Esophagus muscularis mucosa (tissue), 4 donors: ENCODE measurements around the gene SALL3. TPM values are rescaled to one million over a fixed set of nuclear protein-coding genes. Genes with fewer than 3 reads are reported as not detected.
"Not testable (repeated sequence)": the region's sequence is repeated elsewhere in the genome, so short reads cannot be mapped to it uniquely, and the experiment has no call there.

Source experiments
- DNase-seq: peaks from one replicate; pipeline ENCODE4 v3.0.0-alpha.2; 2017; ENCODE audit errors: extremely low spot score
- H3K27ac ChIP-seq, 4 donors: fragments of 200-600 bp; sonication (generic); replicated peaks in 1 of 4; 1 replicate in 3 of 4; 2 replicates in 1 of 4; pipeline ENCODE4 v1.5.1; 2016 to 2019; ENCODE audit warnings: mild to moderate bottlenecking in 1 of 4
- H3K27me3 ChIP-seq, 4 donors: fragments of 200-600 bp; sonication (generic); one replicate each; pipeline versions ENCODE4 v1.5.1 to v1.6.0; 2016 to 2019
- H3K36me3 ChIP-seq, 4 donors: fragments of 200-600 bp; sonication (generic); one replicate each; pipeline ENCODE4 v1.5.1; 2016 to 2019
- H3K4me1 ChIP-seq, 4 donors: fragments of 200-600 bp; sonication (generic); one replicate each; pipeline ENCODE4 v1.5.1; 2016 to 2019
- H3K4me3 ChIP-seq, 4 donors: fragments of 200-600 bp; sonication (generic); 1 replicate in 2 of 4; 2 replicates in 2 of 4; pipeline ENCODE4 v1.5.1; 2016 to 2019; ENCODE audit warnings: mild to moderate bottlenecking in 4 of 4, moderate library complexity in 1 of 4
- H3K9me3 ChIP-seq, 4 donors: fragments of 200-600 bp; sonication (generic); 1 replicate in 3 of 4; 2 replicates in 1 of 4; pipeline ENCODE4 v1.5.1; 2016 to 2019
- EP300 ChIP-seq: sonication (generic); formaldehyde crosslinking; IDR thresholded peaks from one replicate; pipeline ENCODE4 v1.6.1; 2017; ENCODE audit warnings: antibody characterized with exemption
- POLR2A ChIP-seq: fragments of 450-650 bp; IDR thresholded peaks from one replicate; pipeline ENCODE4 v1.6.1; 2017; ENCODE audit warnings: antibody characterized with exemption, moderate library complexity, mild to moderate bottlenecking, low read depth
- POLR2AphosphoS5 ChIP-seq, 2 donors: sonication (generic); formaldehyde crosslinking; IDR thresholded peaks; one replicate each; pipeline ENCODE4 v1.6.1; 2017; ENCODE audit warnings: antibody characterized with exemption in 2 of 2
- WGBS: methylation state at CpG from one replicate; pipeline ENCODE4 v1.1.5; 2018; 5-methylcytosine and 5-hydroxymethylcytosine counted together
- intact Hi-C: fragments of 100-400 bp; cut with DNase I; formaldehyde crosslinking; loops from one replicate; pipeline ENCODE4 v1.15.1; 2023
- total RNA-seq, 4 donors: library from RNA; depleted of rRNA; stranded (reverse); fragments of >200 nt; gene quantifications; one replicate each; pipeline versions ENCODE4 v1.1.0 to v1.2.1, GENCODE V29; 2016
- TF ChIP-seq, protein P1 (sequence below), 3 experiments: fragments of 200-600 bp in 2 of 3; fragments of 450-650 bp in 1 of 3; sonication (generic) in 2 of 3; IDR thresholded peaks; one replicate each; pipeline ENCODE4 v1.5.1; 2017 to 2019; ENCODE audit warnings: antibody characterized with exemption in 3 of 3, mild to moderate bottlenecking in 2 of 3, moderate library complexity in 1 of 3

Gene SALL3
- total RNA-seq, 4 donors from 2014 or later = not detected

- no peaks in the 10 kb centered on the region for H3K9me3 ChIP-seq
- intact Hi-C loops = no loop called here
Measured at GRCh38 chr18:78957140-78957539, 22.5 kb upstream of the SALL3 start.

DNA sequence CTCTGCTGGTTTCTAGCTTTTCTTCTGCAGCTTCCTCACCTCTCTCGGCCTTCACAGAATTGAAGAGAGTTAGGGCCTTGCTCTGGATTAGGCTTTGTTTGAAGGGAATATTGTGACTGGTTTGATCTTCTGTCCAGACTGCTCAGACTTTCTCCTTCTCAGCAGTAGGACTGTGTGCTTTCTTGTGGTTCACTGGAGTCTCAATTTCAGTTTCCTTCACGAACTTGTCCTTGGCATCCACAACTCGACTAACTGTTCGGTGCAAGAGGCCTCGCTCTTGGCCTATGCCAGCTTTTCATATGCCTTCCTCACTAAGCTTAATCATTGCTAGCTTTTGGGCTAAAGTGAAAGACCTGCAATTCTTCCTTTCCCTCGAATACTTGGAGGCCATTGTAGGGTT is 18.9 kb upstream of the SALL3 start:
- TF ChIP-seq, protein P1, sequence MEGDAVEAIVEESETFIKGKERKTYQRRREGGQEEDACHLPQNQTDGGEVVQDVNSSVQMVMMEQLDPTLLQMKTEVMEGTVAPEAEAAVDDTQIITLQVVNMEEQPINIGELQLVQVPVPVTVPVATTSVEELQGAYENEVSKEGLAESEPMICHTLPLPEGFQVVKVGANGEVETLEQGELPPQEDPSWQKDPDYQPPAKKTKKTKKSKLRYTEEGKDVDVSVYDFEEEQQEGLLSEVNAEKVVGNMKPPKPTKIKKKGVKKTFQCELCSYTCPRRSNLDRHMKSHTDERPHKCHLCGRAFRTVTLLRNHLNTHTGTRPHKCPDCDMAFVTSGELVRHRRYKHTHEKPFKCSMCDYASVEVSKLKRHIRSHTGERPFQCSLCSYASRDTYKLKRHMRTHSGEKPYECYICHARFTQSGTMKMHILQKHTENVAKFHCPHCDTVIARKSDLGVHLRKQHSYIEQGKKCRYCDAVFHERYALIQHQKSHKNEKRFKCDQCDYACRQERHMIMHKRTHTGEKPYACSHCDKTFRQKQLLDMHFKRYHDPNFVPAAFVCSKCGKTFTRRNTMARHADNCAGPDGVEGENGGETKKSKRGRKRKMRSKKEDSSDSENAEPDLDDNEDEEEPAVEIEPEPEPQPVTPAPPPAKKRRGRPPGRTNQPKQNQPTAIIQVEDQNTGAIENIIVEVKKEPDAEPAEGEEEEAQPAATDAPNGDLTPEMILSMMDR (IDR thresholded peaks at IDR 0.05) = no peak
- TF ChIP-seq POLR2AphosphoS5 (IDR thresholded peaks at IDR 0.05) (no peak), EP300 (no peak), POLR2A (no peak)
- no peak for DNase-seq
- H3K4me1 ChIP-seq = no peaks in the 10 kb centered on the region
- no peak overlapping the region for H3K27ac ChIP-seq
- H3K27me3 ChIP-seq = peaks cover 0 to 6% (median 0%) of the 10 kb centered on the region in 4 donors
- no peak overlapping the region for H3K4me3 ChIP-seq
- WGBS = 78% methylated on average over 6 of the region's 6 CpGs
- no peaks in the 10 kb centered on the region for H3K36me3 ChIP-seq
- intact Hi-C loops = no loop called here
- H3K9me3 ChIP-seq = no peaks in the 10 kb centered on the region

More at GRCh38 chr18:78957140-78957539, 22.5 kb upstream of the SALL3 start:
- H3K4me3 ChIP-seq = no peak overlapping the region
- no peaks in the 10 kb centered on the region for H3K36me3 ChIP-seq
- peaks cover 0 to 10% (median 0%) of the 10 kb centered on the region in 4 donors for H3K27me3 ChIP-seq
- no peaks in the 10 kb centered on the region for H3K4me1 ChIP-seq
- DNase-seq = no peak
- H3K27ac ChIP-seq = no peak overlapping the region
- TF ChIP-seq POLR2A (no peak), EP300 (no peak)
- TF ChIP-seq, protein P1 (IDR thresholded peaks at IDR 0.05) = no peak
- WGBS = 90% methylated on average over 14 of the region's 14 CpGs

- intact Hi-C loops = no loop called here
Measured at GRCh38 chr18:78962098-78962497, 17.5 kb upstream of the SALL3 start.

DNA sequence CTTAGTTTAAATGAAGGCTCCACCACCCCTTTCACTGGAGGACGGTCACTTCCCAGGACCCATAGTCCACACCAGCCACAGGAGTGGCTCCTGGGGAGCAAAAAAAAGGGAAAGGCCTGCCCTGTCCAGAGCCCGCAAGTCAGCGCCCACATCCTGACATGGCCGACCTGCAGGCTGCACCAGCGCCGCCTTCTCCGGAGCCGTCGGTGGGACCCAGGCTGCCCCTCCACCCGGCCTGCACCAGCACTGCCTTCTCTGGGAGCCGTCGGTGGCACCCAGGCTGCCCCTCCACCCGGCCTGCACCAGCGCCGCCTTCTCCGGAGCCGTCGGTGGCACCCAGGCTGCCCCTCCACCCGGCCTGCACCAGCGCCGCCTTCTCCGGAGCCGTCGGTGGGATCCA is 14.9 kb upstream of the SALL3 start:
- intact Hi-C loops, H3K4me1 ChIP-seq, H3K4me3 ChIP-seq, H3K36me3 ChIP-seq, H3K27ac ChIP-seq, DNase-seq, H3K9me3 ChIP-seq: not testable (repeated sequence)
- peaks cover 0 to 22% (median 0%) of the 10 kb centered on the region in 4 donors for H3K27me3 ChIP-seq
- 86% methylated on average over 21 of the region's 24 CpGs for WGBS

More at GRCh38 chr18:78962098-78962497, 17.5 kb upstream of the SALL3 start:
- TF ChIP-seq, protein P1 (IDR thresholded peaks at IDR 0.05) = no peak
- TF ChIP-seq POLR2A (no peak), EP300 (no peak), POLR2AphosphoS5 (IDR thresholded peaks at IDR 0.05) (no peak)
- Histone ChIP-seq H3K9me3 (no peaks in the 10 kb centered on the region), H3K4me3 (no peak overlapping the region), H3K36me3 (no peaks in the 10 kb centered on the region), H3K4me1 (no peaks in the 10 kb centered on the region), H3K27me3 (peaks cover 0 to 12% (median 0%) of the 10 kb centered on the region in 4 donors), H3K27ac (no peak overlapping the region)
- no peak for DNase-seq
- 81% methylated on average over 7 of the region's 7 CpGs for WGBS

DNA sequence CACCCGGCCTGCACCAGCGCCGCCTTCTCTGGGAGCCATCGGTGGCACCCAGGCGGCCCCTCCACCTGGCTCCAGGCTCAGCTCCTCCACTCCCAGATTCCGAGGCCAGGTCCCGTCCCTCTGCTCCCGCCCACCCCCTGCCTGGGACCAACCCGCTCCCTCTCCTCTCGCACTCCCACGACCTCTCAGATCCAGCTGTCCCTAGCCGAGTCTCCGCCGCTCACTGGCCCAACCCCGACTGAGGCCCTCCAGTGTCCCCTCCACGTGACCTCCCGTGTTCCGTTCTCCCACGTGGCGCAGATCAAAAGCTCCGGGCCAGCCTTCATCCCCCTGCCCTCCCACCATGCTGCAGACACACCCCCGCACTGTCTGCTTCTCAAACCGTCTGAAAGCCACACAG is 14.4 kb upstream of the SALL3 start:
- intact Hi-C loops = no loop called here
- H3K9me3 ChIP-seq = no peaks in the 10 kb centered on the region
- 85% methylated on average over 23 of the region's 23 CpGs for WGBS

More for the DNA sequence above, 14.4 kb upstream of the SALL3 start:
- DNase-seq = no peak
- TF ChIP-seq POLR2A (no peak), POLR2AphosphoS5 (IDR thresholded peaks at IDR 0.05) (no peak), EP300 (no peak)
- TF ChIP-seq, protein P1 (IDR thresholded peaks at IDR 0.05) = no peak
- Histone ChIP-seq H3K36me3 (no peaks in the 10 kb centered on the region), H3K4me3 (no peak overlapping the region), H3K27ac (no peak overlapping the region), H3K4me1 (no peaks in the 10 kb centered on the region), H3K27me3 (peaks cover 0 to 26% (median 0%) of the 10 kb centered on the region in 4 donors)
